OCI-LY3 (cell line): Measurements from ENCODE around the gene SMIM34.
"Not testable (repeated sequence)": the region's sequence is repeated elsewhere in the genome, so short reads cannot be mapped to it uniquely, and the experiment has no call there.

Experiments
- H2AFZ ChIP-seq: fragments of 200-600, 300-600 bp; shearing (Covaris generic); 2 replicates; pipeline ENCODE4 v1.6.0; 2014; ENCODE audit warnings: antibody characterized with exemption, low read depth, low read length
- H3K27ac ChIP-seq: fragments of 200-600, 300-600 bp; sonication (generic); 2 replicates; pipeline ENCODE4 v1.5.1; 2014; ENCODE audit warnings: mild to moderate bottlenecking, low read length, moderate library complexity, mixed read lengths
- H3K27me3 ChIP-seq: fragments of 200-600, 300-600 bp; sonication (generic); 2 replicates; pipeline ENCODE4 v1.6.1; 2014; ENCODE audit warnings: low read depth, low read length, mixed read lengths
- H3K36me3 ChIP-seq: fragments of 200-600, 300-600 bp; sonication (generic); replicated peaks from 2 replicates; pipeline ENCODE3; 2014; ENCODE audit warnings: low read depth, low read length, mixed read lengths
- H3K4me1 ChIP-seq: fragments of 300-600, 200-600 bp; sonication (generic); 2 replicates; pipeline ENCODE4 v1.6.1; 2014; ENCODE audit warnings: low read length, mixed read lengths
- H3K4me2 ChIP-seq: fragments of 200-600, 300-600 bp; sonication (generic); 2 replicates; pipeline ENCODE4 v1.6.1; 2014; ENCODE audit warnings: low read length, mixed read lengths
- H3K4me3 ChIP-seq: fragments of 300-600, 200-600 bp; sonication (generic); 2 replicates; pipeline ENCODE4 v1.5.1; 2014; ENCODE audit warnings: antibody characterized with exemption, mild to moderate bottlenecking, low read length, moderate library complexity
- H3K79me2 ChIP-seq: fragments of 300-600, 200-600 bp; shearing (Covaris generic); 2 replicates; pipeline ENCODE4 v1.6.1; 2014; ENCODE audit warnings: mild to moderate bottlenecking, low read length, mixed read lengths
- H3K9ac ChIP-seq: fragments of 300-600, 200-600 bp; shearing (Covaris generic); 2 replicates; pipeline ENCODE4 v1.6.0; 2014; ENCODE audit warnings: mild to moderate bottlenecking, low read length, moderate library complexity
- H3K9me3 ChIP-seq: fragments of 200-600, 300-600 bp; shearing (Covaris generic); 2 replicates; pipeline ENCODE4 v1.6.1; 2014; ENCODE audit warnings: low read length, mixed read lengths; ENCODE audit not compliant: insufficient read depth
- H4K20me1 ChIP-seq: fragments of 200-600, 300-600 bp; sonication (generic); 2 replicates; pipeline ENCODE4 v1.6.1; 2016; ENCODE audit warnings: low read length, mixed read lengths; ENCODE audit not compliant: insufficient read depth
- CTCF ChIP-seq: fragments of 200-600, 300-600 bp; sonication (generic); IDR thresholded peaks from 2 replicates; pipeline ENCODE4 v1.5.1; 2014; ENCODE audit warnings: antibody characterized with exemption, low read length, low read depth
- EZH2phosphoT487 ChIP-seq: fragments of 200-600 bp; shearing (Covaris generic); IDR thresholded peaks from 2 replicates; pipeline ENCODE4 v1.6.1; 2018; ENCODE audit warnings: antibody characterized with exemption, mixed run types, low read depth

Gene SMIM34

GRCh38 chr21:34375619-34375972 is 48.2 kb downstream of the SMIM34 start:
- not testable (repeated sequence) for H3K4me3 ChIP-seq, H2AFZ ChIP-seq, H3K27ac ChIP-seq, H3K4me1 ChIP-seq, H3K4me2 ChIP-seq, H3K79me2 ChIP-seq, H3K9ac ChIP-seq, H4K20me1 ChIP-seq, H3K36me3 ChIP-seq, H3K27me3 ChIP-seq, H3K9me3 ChIP-seq

- not testable (repeated sequence) for H3K36me3 ChIP-seq, H2AFZ ChIP-seq, H3K79me2 ChIP-seq, H3K9me3 ChIP-seq, H3K4me2 ChIP-seq, H3K4me3 ChIP-seq, H3K27me3 ChIP-seq, H4K20me1 ChIP-seq, H3K27ac ChIP-seq, H3K4me1 ChIP-seq, H3K9ac ChIP-seq
These were observed 48.7 kb downstream of the SMIM34 start, which contains the start of gene SMIM11 for GRCh38 chr21:34374940-34375618. TSS of gene SMIM11 (plus strand) at chr21:34375507. CDS start at chr21:34379505, 3,998 bp downstream.

- H2AFZ ChIP-seq, H3K4me1 ChIP-seq, H3K4me3 ChIP-seq, H3K4me2 ChIP-seq, H3K9me3 ChIP-seq, H3K9ac ChIP-seq, H3K79me2 ChIP-seq, H3K27me3 ChIP-seq, H3K36me3 ChIP-seq, H4K20me1 ChIP-seq, H3K27ac ChIP-seq: not testable (repeated sequence)
These were observed 49.3 kb downstream of the SMIM34 start for GRCh38 chr21:34374462-34374861.

GRCh38 chr21:34372321-34372720 is 51.4 kb downstream of the SMIM34 start:
- no peak overlapping the region for H3K27ac ChIP-seq
- H2AFZ ChIP-seq: no peak overlapping the region
- no peaks in the 10 kb centered on the region for H4K20me1 ChIP-seq
- H3K36me3 ChIP-seq: no peaks in the 10 kb centered on the region
- no peaks in the 10 kb centered on the region for H3K79me2 ChIP-seq
- no peak overlapping the region for H3K4me2 ChIP-seq
- H3K9me3 ChIP-seq: no peaks in the 10 kb centered on the region
- no peak overlapping the region for H3K4me3 ChIP-seq
- H3K4me1 ChIP-seq: no peaks in the 10 kb centered on the region
- no peaks in the 10 kb centered on the region for H3K27me3 ChIP-seq
- TF ChIP-seq CTCF: no peak
- TF ChIP-seq EZH2phosphoT487: no peak
- no peak overlapping the region for H3K9ac ChIP-seq

GRCh38 chr21:34369741-34370140 is 54.0 kb downstream of the SMIM34 start:
- Histone ChIP-seq H3K27ac (no peak overlapping the region), H3K9ac (no peak overlapping the region), H3K27me3 (no peaks in the 10 kb centered on the region), H2AFZ (no peak overlapping the region), H3K4me3 (no peak overlapping the region), H3K79me2 (no peaks in the 10 kb centered on the region), H3K9me3 (no peaks in the 10 kb centered on the region), H3K36me3 (no peaks in the 10 kb centered on the region), H4K20me1 (no peaks in the 10 kb centered on the region), H3K4me2 (no peak overlapping the region), H3K4me1 (no peaks in the 10 kb centered on the region)
- TF ChIP-seq EZH2phosphoT487 (no peak), CTCF (no peak)
